ENCODE results near the gene GK2.

Gene GK2

DNA sequence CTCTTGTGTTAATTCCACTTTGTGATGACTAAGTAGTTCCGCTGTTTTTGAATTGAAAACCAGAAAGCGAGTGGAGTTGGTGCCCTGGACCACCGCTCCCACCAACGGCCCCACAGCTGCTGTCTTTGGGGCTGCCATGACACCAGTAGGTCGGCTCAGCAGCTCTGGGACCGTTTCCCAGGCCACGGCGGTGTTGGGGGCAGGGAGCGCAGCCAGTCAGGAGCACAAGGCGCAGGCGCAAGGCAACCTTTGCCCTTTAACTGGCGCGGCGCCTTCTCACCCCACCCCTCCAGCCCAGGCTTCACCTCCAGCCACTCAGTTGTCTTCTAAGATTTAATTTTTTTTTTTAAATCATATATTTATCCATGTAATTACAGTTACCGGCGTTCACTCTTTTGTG is at the start of gene GK2:
TSS of gene GK2 (minus strand) at position 166 of the 400 bp plus-strand sequence. CDS start at position 138, 28 bp downstream.
- DNase-seq (ENCODE audit: low spot score), result no peak

DNA sequence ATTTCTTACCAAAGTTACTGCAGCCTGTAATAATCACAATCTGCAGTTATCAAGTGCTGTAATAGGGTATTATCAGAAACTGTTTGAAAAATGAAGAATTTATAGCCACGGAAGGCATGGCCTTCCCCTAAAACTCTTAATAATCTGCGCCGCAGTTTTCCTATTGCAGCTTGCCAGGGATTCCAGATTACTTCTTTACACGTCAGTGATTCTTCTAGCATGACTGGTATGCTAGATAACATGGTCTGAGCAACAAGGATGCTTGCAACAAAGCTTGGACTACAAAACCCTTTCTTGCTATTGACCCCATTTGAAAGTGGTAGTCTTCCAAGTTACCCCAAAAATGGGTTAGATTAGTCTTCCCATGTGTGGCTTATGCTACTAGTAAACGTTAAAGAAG is 47.2 kb upstream of the GK2 start:
- no peak for DNase-seq (ENCODE audit: low spot score)

DNA sequence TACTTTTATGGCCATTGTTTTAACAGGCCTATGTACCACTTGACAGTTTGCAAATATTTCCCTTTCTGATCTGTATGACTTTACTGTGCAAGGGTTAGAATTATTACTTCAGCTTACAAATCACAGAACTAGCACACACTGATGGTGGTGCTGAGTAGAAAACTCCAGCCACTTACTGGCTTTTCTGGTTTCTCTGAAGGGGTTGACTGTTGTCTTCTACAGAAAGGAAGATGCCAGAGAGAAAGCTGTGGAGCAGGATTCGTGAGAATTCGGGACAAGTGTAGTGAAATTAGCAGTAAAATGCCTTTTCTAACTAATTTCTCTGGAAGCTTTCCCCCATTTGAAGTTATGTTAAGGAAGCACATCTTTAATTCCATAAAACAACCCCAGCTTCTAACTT is 46.6 kb upstream of the GK2 start:
- DNase-seq (ENCODE audit: low spot score), result no peak

DNA sequence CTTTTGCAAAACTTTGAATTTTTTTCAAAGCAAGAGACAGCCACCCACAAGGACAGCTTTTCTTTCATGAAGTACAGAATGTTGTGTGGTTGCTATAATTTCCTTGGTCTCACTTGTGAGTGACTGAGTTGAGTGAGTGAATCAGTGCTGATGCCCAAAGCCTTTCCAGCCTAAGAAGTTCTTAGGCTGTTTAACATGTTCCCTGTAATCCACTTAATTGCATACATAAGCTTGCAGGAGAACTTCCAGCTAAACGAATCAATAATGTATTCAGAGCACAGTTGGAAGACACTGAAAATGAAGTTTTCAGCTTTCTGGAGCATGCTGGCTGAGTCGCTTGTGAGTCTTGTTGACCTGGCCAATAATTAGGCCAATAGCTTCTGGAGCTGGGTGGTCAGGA is 42.0 kb upstream of the GK2 start:
- DNase-seq (ENCODE audit: low spot score), result peak; percentile 14

- DNase-seq (ENCODE audit: low spot score), result no peak
Observed at GRCh38 chr4:79446145-79446544, 38.1 kb upstream of the GK2 start.

DNA sequence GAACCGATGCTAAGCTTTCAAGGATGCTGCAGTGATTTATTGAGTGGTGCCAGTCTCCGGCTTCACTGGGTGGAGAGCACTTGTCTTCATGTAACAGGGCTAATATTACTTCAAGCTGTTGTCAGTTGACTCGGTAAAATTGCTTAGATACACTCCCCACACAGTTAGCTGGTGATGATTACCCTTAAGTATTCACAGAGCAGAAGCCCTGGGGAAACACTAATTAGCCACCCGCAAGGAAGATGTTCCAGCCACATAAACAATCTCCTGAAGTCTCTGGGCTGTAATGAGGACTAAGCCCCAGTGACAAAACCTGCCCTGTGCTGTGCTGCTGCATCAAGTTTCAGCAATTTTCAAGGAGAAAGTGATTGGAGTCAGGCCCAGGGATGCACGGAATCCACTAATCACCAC is 37.3 kb upstream of the GK2 start:
- DNase-seq (ENCODE audit: low spot score), result peak; percentile 55

DNA sequence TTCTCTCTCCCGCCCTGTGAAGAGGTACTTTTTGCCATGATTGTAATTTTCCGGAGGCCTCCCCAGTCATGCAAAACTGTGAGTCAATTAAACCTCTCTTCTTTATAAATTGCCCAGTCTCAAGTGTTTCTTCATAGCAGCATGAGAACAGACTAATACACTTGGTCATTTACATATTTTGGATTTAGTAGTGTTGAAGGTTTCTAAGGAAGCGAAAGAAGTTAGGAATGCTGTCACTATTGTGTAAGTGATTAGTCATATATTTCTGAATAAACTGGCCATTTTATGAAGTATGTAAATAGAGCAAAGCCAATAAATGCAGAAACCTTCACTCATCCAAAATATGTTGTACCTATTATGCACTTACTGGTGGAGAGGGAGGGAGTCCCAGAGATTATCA is 34.4 kb upstream of the GK2 start:
- no peak for DNase-seq (ENCODE audit: low spot score)

GRCh38 chr4:79439489-79439888 is 31.5 kb upstream of the GK2 start:
- no peak for DNase-seq (ENCODE audit: low spot score)

DNA sequence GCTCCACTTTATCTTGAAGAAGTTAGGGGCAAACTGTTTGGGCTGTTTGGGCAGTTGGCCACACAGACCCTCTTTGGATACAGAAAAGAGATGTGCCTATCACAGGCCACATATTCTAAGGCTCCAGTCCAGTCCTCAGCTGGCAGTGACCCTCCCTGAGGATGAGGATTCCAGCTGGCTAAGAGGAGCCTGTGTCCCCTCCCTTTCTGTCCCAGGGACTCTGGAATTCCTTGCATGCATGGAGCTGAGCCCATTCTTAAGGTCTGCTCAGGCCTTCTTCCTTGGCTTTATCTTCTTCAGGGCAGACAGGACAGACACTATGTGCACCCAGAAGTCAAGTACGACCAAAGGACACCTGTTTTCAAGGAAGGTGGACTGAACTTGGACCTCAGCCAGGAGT is 23.8 kb upstream of the GK2 start:
- no peak for DNase-seq (ENCODE audit: low spot score)

DNA sequence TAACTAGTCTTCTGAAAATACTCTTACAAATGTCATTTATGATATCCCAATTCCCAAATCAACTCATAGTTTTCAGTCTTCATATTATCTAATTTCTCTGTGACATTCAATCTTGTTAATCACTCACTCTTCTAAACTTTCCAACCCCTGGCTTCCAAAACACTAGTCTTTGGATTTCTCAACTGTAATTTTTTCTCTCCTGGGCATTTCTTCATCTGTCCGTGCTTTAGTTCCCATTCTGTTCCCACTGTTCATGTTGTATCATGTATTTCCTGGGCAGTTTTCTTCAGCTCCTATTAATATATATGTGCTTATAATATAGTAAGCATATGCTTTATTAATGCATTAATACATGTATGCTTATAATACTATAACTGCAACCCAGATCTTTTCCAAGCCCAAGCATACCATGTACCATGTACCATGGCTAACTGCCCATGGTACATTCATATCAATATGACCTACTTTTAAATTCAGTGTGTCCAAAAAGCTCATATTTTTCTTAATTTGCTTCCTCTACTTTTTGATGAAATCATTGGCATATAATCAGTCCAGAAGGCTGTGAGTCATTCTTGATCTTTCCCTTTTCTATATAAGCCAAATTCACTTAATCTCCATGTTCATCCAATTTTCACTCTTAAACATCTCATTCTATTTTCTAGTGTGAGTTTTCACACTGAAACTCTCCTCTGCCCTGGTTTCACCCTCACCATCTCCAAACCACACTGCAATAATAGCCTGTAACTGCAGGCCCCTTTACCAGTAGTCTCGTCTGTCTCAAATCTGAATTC is 21.3 kb upstream of the GK2 start:
- DNase-seq (ENCODE audit: low spot score), result no peak

DNA sequence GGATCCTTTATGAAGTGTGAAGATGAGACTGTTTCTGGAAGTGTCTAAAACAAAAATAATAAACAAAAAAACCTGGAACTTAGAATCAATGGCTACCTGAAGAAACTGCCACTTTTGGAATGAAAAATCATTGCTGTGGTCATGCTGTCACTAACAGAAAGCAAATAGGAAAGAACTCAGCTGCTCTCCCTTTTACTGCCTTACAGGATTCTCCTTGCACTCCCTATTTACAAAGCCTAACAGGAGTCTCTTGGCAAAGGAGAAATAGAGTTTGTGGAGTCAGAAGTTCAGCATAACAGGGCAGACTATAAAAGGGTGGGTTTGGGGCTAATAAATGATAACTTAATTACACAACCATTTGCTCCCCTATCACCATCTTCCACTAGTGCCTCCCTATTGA is 19.0 kb upstream of the GK2 start:
- no peak for DNase-seq (ENCODE audit: low spot score)

GRCh38 chr4:79425586-79425985 is 17.6 kb upstream of the GK2 start:
- no peak for DNase-seq (ENCODE audit: low spot score)

GRCh38 chr4:79421483-79421882 is 13.5 kb upstream of the GK2 start:
- DNase-seq (ENCODE audit: low spot score), result no peak

GRCh38 chr4:79413886-79414285 is 5.9 kb upstream of the GK2 start:
- no peak for DNase-seq (ENCODE audit: low spot score)

- no peak for DNase-seq (ENCODE audit: low spot score)
Observed at GRCh38 chr4:79413032-79413885, 5.2 kb upstream of the GK2 start.

- no peak for DNase-seq (ENCODE audit: low spot score)
Observed at GRCh38 chr4:79404666-79405065, 3.4 kb downstream of the GK2 start.

- DNase-seq (ENCODE audit: low spot score), result no peak
Observed at GRCh38 chr4:79403356-79403755, 4.7 kb downstream of the GK2 start.

GRCh38 chr4:79402332-79402851 is 5.6 kb downstream of the GK2 start:
- DNase-seq (ENCODE audit: low spot score), result no peak

DNA sequence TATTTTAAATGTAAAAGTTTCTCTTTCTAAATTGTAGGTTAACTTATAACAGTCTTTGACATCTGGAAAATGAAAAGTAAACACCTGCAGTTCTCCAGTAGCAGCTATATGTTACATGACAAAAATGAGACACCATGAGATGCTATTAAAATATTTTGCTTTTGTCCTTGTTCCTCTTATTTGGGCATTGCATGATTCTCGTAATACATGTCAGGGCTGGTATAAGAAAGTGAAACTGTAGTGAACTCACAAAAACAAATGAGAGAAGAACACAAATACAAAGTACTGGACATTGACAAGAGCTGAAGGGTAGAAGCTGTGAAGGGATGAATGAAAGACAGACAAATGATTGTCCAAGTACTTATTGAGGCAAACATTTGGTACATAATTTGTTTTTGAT is 9.0 kb downstream of the GK2 start:
- no peak for DNase-seq (ENCODE audit: low spot score)

GRCh38 chr4:79397951-79398350 is 10.1 kb downstream of the GK2 start:
- DNase-seq (ENCODE audit: low spot score), result no peak

GRCh38 chr4:79396794-79397193 is 11.2 kb downstream of the GK2 start:
- no peak for DNase-seq (ENCODE audit: low spot score)

DNA sequence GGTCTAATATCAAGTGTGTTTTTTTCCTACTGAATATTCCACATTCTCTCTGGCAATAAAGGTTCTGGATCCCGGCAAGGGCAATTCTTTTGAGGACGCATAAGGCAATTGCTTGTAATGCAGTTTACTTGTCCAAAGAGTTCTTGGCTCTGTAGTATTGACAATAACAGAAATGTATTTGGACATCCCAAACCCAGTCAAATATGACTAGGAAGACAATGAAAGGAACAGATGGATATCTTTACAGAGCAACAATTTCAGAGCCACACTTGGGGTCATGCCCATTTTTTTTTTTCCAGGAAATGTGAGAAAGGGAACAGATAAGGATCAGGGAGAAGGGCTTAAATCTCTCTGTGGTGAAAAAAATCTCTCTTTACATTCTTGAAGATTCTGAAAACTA is 12.2 kb downstream of the GK2 start:
- DNase-seq (ENCODE audit: low spot score), result no peak

DNA sequence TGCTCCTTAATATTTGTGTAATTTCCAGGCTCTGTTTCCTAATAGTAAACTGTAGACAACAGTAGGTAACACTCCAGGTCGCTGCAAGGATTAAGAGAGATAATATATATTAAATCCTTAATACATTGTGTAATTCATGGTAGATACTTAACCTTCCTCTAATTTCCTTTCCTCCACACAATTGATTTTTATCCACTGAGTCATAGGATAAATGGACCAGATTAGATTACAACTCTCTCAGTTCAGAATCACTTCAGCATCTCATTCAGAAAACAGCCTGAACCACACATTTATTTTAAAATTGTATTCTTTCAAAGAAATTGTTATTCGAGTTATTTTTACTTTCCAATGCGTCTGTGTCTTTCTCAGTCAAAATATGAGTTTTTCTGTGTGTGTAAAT is 17.1 kb downstream of the GK2 start:
- DNase-seq (ENCODE audit: low spot score), result no peak
